ENCODE measurements around the gene GRID2. TPM values are rescaled to one million over a fixed set of nuclear protein-coding genes. Genes with fewer than 3 reads are reported as not detected.

GRID2 gene
- total and polyA plus RNA-seq, 11 donors, result 0.29 to 0.38 (median 0.33) TPM; not detected in 8

- ATAC-seq (no peak), DNase-seq (no peak)
- Histone ChIP-seq H3K27me3 (no peaks in the 10 kb centered on the region), H3K9me3 (no peaks in the 10 kb centered on the region), H3K27ac (no peak overlapping the region), H3K4me1 (no peaks in the 10 kb centered on the region), H3K4me3 (no peak overlapping the region), H3K36me3 (no peaks in the 10 kb centered on the region)
- TF ChIP-seq, protein P1, sequence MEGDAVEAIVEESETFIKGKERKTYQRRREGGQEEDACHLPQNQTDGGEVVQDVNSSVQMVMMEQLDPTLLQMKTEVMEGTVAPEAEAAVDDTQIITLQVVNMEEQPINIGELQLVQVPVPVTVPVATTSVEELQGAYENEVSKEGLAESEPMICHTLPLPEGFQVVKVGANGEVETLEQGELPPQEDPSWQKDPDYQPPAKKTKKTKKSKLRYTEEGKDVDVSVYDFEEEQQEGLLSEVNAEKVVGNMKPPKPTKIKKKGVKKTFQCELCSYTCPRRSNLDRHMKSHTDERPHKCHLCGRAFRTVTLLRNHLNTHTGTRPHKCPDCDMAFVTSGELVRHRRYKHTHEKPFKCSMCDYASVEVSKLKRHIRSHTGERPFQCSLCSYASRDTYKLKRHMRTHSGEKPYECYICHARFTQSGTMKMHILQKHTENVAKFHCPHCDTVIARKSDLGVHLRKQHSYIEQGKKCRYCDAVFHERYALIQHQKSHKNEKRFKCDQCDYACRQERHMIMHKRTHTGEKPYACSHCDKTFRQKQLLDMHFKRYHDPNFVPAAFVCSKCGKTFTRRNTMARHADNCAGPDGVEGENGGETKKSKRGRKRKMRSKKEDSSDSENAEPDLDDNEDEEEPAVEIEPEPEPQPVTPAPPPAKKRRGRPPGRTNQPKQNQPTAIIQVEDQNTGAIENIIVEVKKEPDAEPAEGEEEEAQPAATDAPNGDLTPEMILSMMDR (IDR thresholded peaks at IDR 0.05), result no peak
- TF ChIP-seq POLR2A (IDR thresholded peaks at IDR 0.05), result no peak
- intact Hi-C loops (cut with DNase I), result no loop called here
These were observed 1332.2 kb downstream of the GRID2 start for GRCh38 chr4:93635943-93636342.

DNA sequence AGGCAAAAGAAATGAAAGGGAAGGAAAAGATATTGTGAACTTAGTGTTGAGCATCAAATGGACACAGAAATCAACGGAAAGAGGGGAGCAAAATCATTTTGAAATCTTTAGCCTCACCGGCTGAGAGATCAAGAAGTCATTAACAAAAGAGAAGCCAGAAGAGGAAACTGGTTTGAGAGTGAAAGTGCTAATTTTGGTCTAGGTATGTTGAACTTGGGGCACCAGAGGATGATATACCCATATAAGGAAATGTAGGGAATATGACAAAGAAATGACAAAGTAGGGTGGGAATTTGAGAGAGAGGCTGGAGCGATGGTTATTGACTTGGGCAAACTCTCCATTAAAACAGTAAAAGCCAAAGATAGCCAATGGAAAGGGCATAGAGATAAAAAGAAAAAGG is 1341.4 kb downstream of the GRID2 start:
- no peak overlapping the region for H3K27ac ChIP-seq
- intact Hi-C loops (cut with DNase I), result no loop called here
- no peaks in the 10 kb centered on the region for H3K27me3 ChIP-seq
- no peaks in the 10 kb centered on the region for H3K9me3 ChIP-seq
- DNase-seq (no peak), ATAC-seq (no peak)
- WGBS, 4 donors, result 69 to 82% (median 76%) methylated on average over 3 of the region's 3 CpGs
- TF ChIP-seq, protein P1 (IDR thresholded peaks at IDR 0.05), result no peak
- TF ChIP-seq POLR2A (IDR thresholded peaks at IDR 0.05), result no peak
- H3K36me3 ChIP-seq, result no peaks in the 10 kb centered on the region
- no peaks in the 10 kb centered on the region for H3K4me1 ChIP-seq
- H3K4me3 ChIP-seq, result no peak overlapping the region

DNA sequence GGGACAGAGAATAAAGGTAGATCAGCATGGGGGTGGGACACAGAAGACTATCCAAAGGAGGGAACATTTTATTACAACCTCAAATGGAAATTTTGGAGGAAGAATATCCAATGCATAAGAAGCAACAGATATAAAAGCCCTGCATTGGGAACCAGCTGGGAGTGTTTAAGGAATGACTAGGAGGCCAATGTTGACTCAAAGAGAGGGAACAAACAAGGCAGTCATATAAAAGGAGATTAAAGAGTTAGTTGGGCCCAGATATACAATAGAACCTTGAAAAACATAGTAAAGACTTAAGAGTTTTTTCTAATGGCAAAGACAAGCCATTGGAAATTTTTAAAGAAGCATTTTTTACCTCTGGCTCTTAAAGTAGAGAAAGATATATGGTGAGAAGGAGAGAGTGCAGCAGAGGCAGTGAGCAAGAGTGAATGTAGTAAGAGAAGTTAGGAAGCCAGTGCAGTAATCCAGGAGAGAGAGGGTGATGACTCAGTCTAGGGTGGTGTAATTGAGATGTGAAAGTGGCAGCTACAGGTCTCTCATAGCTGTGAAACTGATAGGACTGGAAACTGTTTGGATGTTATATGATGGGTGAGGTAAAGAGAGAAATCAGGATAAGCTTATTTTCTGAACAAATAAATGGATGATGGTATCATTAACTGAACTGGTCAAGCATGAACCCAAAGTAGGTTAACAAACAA is 1342.6 kb downstream of the GRID2 start:
- Histone ChIP-seq H3K4me3 (no peak overlapping the region), H3K4me1 (no peaks in the 10 kb centered on the region), H3K36me3 (no peaks in the 10 kb centered on the region), H3K9me3 (no peaks in the 10 kb centered on the region), H3K27me3 (no peaks in the 10 kb centered on the region), H3K27ac (no peak overlapping the region)
- DNase-seq (no peak), ATAC-seq (no peak)
- TF ChIP-seq POLR2A (IDR thresholded peaks at IDR 0.05), result no peak
- intact Hi-C loops (cut with DNase I), result no loop called here

GRCh38 chr4:93648258-93648657 is 1344.5 kb downstream of the GRID2 start:
- no peak overlapping the region for H3K27ac ChIP-seq
- ATAC-seq (no peak), DNase-seq (no peak)
- TF ChIP-seq POLR2A (IDR thresholded peaks at IDR 0.05), result no peak
- TF ChIP-seq, protein P1 (IDR thresholded peaks at IDR 0.05), result no peak
- WGBS, 4 donors, result 59 to 80% (median 75%) methylated on average over 3 of the region's 3 CpGs
- intact Hi-C loops (cut with DNase I), result no loop called here
- no peaks in the 10 kb centered on the region for H3K4me1 ChIP-seq
- no peaks in the 10 kb centered on the region for H3K27me3 ChIP-seq
- H3K9me3 ChIP-seq, result no peaks in the 10 kb centered on the region
- H3K36me3 ChIP-seq, result no peaks in the 10 kb centered on the region
- H3K4me3 ChIP-seq, result no peak overlapping the region

- no peak for ATAC-seq
- TF ChIP-seq, protein P1 (IDR thresholded peaks at IDR 0.05), result no peak
- TF ChIP-seq POLR2A (IDR thresholded peaks at IDR 0.05), result no peak
- intact Hi-C loops (cut with DNase I), result no loop called here
These were observed 1346.1 kb downstream of the GRID2 start for GRCh38 chr4:93649828-93650227.

More at GRCh38 chr4:93649828-93650227, 1346.1 kb downstream of the GRID2 start:
- Histone ChIP-seq H3K9me3 (no peaks in the 10 kb centered on the region), H3K36me3 (no peaks in the 10 kb centered on the region), H3K27ac (no peak overlapping the region), H3K4me1 (no peaks in the 10 kb centered on the region), H3K27me3 (no peaks in the 10 kb centered on the region), H3K4me3 (no peak overlapping the region)
- no peak for DNase-seq
